HepG2 (cell line): Measurements from ENCODE around the gene FGFR3. TPM values are rescaled to one million over a fixed set of nuclear protein-coding genes. Genes with fewer than 3 reads are reported as not detected.
A peak's percentile ranks its signal among the peaks of the same experiment; 100 is the strongest.

ENCODE experiments used
- ATAC-seq: fragments of 200-7000 bp; cut with Tn5 transposase; 3 replicates; pipeline ENCODE4 v1.9.1; 2020; ENCODE audit warnings: mild to moderate bottlenecking, moderate library complexity
- BruUV-seq: library from RNA; stranded (reverse); fragments of 400-500 nt; replicated peaks from 2 replicates; lab custom pipeline; 2021; lab: Mats Ljungman, UMichigan
- CTCF ChIA-PET: fragments of 300-600 bp; formaldehyde crosslinking; extraction: SDS; loops from one replicate; lab custom pipeline; 2021; ENCODE audit warnings: low total read pairs, inconsistent platforms, low intra/inter-chr PET ratio; lab: Yijun Ruan, JAX
- POLR2A ChIA-PET: fragments of 350-600 bp; sonication (Branson Sonifier 250); formaldehyde crosslinking; loops from one replicate; lab custom pipeline; 2020; ENCODE audit warnings: antibody characterized with exemption, inconsistent platforms; lab: Yijun Ruan, JAX
- DNase-seq: peaks from one replicate; pipeline ENCODE4 v3.0.0-alpha.2; 2015; ENCODE audit warnings: low spot score
- FAIRE-seq: peaks from 3 replicates; lab custom pipeline; 2011; peaks lifted over from hg19 to GRCh38; lab: Jason Lieb, UNC
- H2AFZ ChIP-seq: one replicate; pipeline ENCODE4 v1.6.1; 2011; ENCODE audit warnings: low read length, inconsistent platforms
- H3K27ac ChIP-seq: fragments of 300-600 bp; 3 replicates; pipeline ENCODE4 v1.8.0; 2011; ENCODE audit warnings: mixed run types, mild to moderate bottlenecking, mixed read lengths, low read length, inconsistent platforms; ENCODE audit not compliant: insufficient read depth; ENCODE audit errors: extremely low read length
- H3K27me3 ChIP-seq, 2 experiments: fragments of 200-600 bp in 1 of 2; 2 replicates in 1 of 2; 3 replicates in 1 of 2; pipeline versions ENCODE4 v1.6.0 to v1.8.0; 2011; ENCODE audit warnings: low read length in 2 of 2, mild to moderate bottlenecking in 2 of 2, moderate library complexity in 2 of 2, inconsistent platforms in 1 of 2; ENCODE audit not compliant: insufficient read depth in 2 of 2, control insufficient read depth in 1 of 2
- H3K36me3 ChIP-seq, 2 experiments: fragments of 200-600 bp in 1 of 2; replicated peaks in 1 of 2; 2 replicates in 1 of 2; 3 replicates in 1 of 2; pipeline versions ENCODE4 v1.5.1 to v1.8.0; 2011; ENCODE audit warnings: low read length in 2 of 2, inconsistent platforms in 1 of 2; ENCODE audit not compliant: insufficient read depth in 2 of 2, control insufficient read depth in 1 of 2
- H3K4me1 ChIP-seq: 2 replicates; pipeline ENCODE4 v1.5.1; 2012; ENCODE audit warnings: low read length, inconsistent platforms; ENCODE audit not compliant: insufficient read depth
- H3K4me2 ChIP-seq: 2 replicates; pipeline ENCODE4 v1.6.0; 2011; ENCODE audit warnings: low read depth, low read length, inconsistent platforms
- H3K4me3 ChIP-seq, 3 experiments: fragments of 200-600 bp in 1 of 3; sonication (generic), shearing (Covaris generic) in 1 of 3; replicated peaks in 1 of 3; 2 replicates each; pipeline ENCODE4 v1.5.1; 2011 to 2016; ENCODE audit warnings: low read length in 3 of 3, inconsistent platforms in 2 of 3, low read depth in 2 of 3, mild to moderate bottlenecking in 2 of 3, control low read depth in 1 of 3, mixed read lengths in 1 of 3; ENCODE audit not compliant: insufficient read depth in 1 of 3
- H3K79me2 ChIP-seq: one replicate; pipeline ENCODE4 v1.6.1; 2011; ENCODE audit warnings: low read length, inconsistent platforms; ENCODE audit not compliant: insufficient read depth
- H3K9ac ChIP-seq: 2 replicates; pipeline ENCODE4 v1.6.0; 2011; ENCODE audit warnings: mild to moderate bottlenecking, low read depth, low read length, inconsistent platforms; ENCODE audit not compliant: insufficient read depth
- H3K9me3 ChIP-seq: 2 replicates; pipeline ENCODE4 v1.5.1; 2012; ENCODE audit warnings: mild to moderate bottlenecking, low read length
- H4K20me1 ChIP-seq: 2 replicates; pipeline ENCODE4 v1.6.0; 2011; ENCODE audit warnings: inconsistent platforms, mild to moderate bottlenecking, low read length, moderate library complexity; ENCODE audit not compliant: insufficient read depth
- ARID3A ChIP-seq: IDR thresholded peaks from 2 replicates; pipeline ENCODE4 v1.6.1; 2012; ENCODE audit warnings: low read depth, low read length, improper control_type of control experiment
- FOXC1 ChIP-seq: sonication (generic); formaldehyde crosslinking; IDR thresholded peaks from 2 replicates; pipeline ENCODE4 v1.8.0; 2022; ENCODE audit warnings: mild to moderate bottlenecking, missing genetic modification reagents, borderline replicate concordance
- FOXP4 ChIP-seq: sonication (generic); formaldehyde crosslinking; IDR thresholded peaks from 2 replicates; pipeline ENCODE4 v1.4.0; 2020; ENCODE audit warnings: missing genetic modification reagents
- MAX ChIP-seq: IDR thresholded peaks from 2 replicates; pipeline ENCODE4 v1.6.1; 2012; ENCODE audit warnings: inconsistent platforms
- RXRB ChIP-seq: IDR thresholded peaks from 2 replicates; pipeline ENCODE4 v1.6.1; 2016; ENCODE audit warnings: borderline replicate concordance, missing genetic modification reagents, missing compliant biosample characterization
- SAP130 ChIP-seq: IDR thresholded peaks from 2 replicates; pipeline ENCODE4 v1.6.1; 2016; ENCODE audit warnings: low read depth
- TARDBP ChIP-seq: sonication (generic); formaldehyde crosslinking; IDR thresholded peaks from 2 replicates; pipeline ENCODE4 v1.8.0; 2022; ENCODE audit warnings: mild to moderate bottlenecking, missing genetic modification reagents
- TBL1XR1 ChIP-seq: fragments of 150-350 bp; IDR thresholded peaks from 2 replicates; pipeline ENCODE4 v1.6.1; 2014; ENCODE audit warnings: borderline replicate concordance, low read length; ENCODE audit not compliant: partially characterized antibody
- TBX2 ChIP-seq: sonication (generic); formaldehyde crosslinking; IDR thresholded peaks from 2 replicates; pipeline ENCODE4 v1.5.0; 2020; ENCODE audit warnings: missing genetic modification reagents, mild to moderate bottlenecking, borderline replicate concordance
- ZNF205 ChIP-seq: IDR thresholded peaks from 2 replicates; pipeline ENCODE4 v1.6.1; 2018; ENCODE audit warnings: missing biosample characterization, missing genetic modification reagents
- ZNF558 ChIP-seq: sonication (generic); formaldehyde crosslinking; IDR thresholded peaks from 2 replicates; pipeline ENCODE4 v1.9.0; 2022; ENCODE audit warnings: mild to moderate bottlenecking, missing genetic modification reagents, borderline replicate concordance
- ZNF589 ChIP-seq: sonication (generic); formaldehyde crosslinking; conservative IDR thresholded peaks from 2 replicates; pipeline ENCODE4 v1.8.0; 2022; ENCODE audit warnings: mild to moderate bottlenecking, moderate library complexity, missing genetic modification reagents
- ZNF629 ChIP-seq: sonication (generic); formaldehyde crosslinking; conservative IDR thresholded peaks from 2 replicates; pipeline ENCODE4 v1.5.0; 2020; ENCODE audit warnings: missing genetic modification reagents
- ZNF772 ChIP-seq: sonication (generic); formaldehyde crosslinking; IDR thresholded peaks from 2 replicates; pipeline ENCODE4 v1.5.0; 2020; ENCODE audit warnings: mild to moderate bottlenecking, missing genetic modification reagents
- WGBS: methylation state at CpG from one replicate; pipeline ENCODE4 v1.1.6; 2017; ENCODE audit warnings: low lambda C conversion rate; 5-methylcytosine and 5-hydroxymethylcytosine counted together
- in situ Hi-C: cut with HindIII; loops from 2 replicates; pipeline ENCODE4 v1.10.0; 2017; ENCODE audit warnings: low pct_unique_long_range_greater_than_20kb; ENCODE audit not compliant: extremely low pct_ligation_motif_present
- intact Hi-C: fragments of 100-400 bp; cut with micrococcal nuclease; formaldehyde crosslinking; loops from one replicate; pipeline ENCODE4 v1.10.0; 2022; ENCODE audit not compliant: unreplicated experiment
- polyA plus RNA-seq, 8 experiments: library from polyadenylated mRNA; depleted of rRNA in 3 of 8; stranded (reverse) in 7 of 8; unstranded in 1 of 8; fragments of >200 nt; fragmentation: Illumina TruSeq in 4 of 8; extraction: Trizol in 4 of 8; gene quantifications; 2 replicates each; pipeline versions ENCODE4 v1.2.1 to v1.2.3, GENCODE V29; 2011 to 2016; ENCODE audit warnings: low read depth in 4 of 8, missing spikeins in 1 of 8, mixed read lengths in 1 of 8; ENCODE audit not compliant: insufficient read depth in 1 of 8
- total RNA-seq, 5 experiments: library from RNA; depleted of rRNA; stranded (reverse); fragments of >200 nt; fragmentation: Illumina TruSeq; extraction: Trizol; gene quantifications; 2 replicates each; pipeline ENCODE4 v1.2.3, GENCODE V29; 2016; ENCODE audit warnings: low read depth in 1 of 5
- TF ChIP-seq, protein P1 (sequence below): sonication (generic); formaldehyde crosslinking; IDR thresholded peaks from 2 replicates; pipeline ENCODE4 v1.5.1; 2020; ENCODE audit warnings: mild to moderate bottlenecking, moderate library complexity, missing genetic modification reagents

The FGFR3 gene
- total and polyA plus RNA-seq, 2 of the 13 experiments (the other 11 are each of a cell fraction or from before 2014, with no cell fraction given), result 103 to 109 TPM

DNA sequence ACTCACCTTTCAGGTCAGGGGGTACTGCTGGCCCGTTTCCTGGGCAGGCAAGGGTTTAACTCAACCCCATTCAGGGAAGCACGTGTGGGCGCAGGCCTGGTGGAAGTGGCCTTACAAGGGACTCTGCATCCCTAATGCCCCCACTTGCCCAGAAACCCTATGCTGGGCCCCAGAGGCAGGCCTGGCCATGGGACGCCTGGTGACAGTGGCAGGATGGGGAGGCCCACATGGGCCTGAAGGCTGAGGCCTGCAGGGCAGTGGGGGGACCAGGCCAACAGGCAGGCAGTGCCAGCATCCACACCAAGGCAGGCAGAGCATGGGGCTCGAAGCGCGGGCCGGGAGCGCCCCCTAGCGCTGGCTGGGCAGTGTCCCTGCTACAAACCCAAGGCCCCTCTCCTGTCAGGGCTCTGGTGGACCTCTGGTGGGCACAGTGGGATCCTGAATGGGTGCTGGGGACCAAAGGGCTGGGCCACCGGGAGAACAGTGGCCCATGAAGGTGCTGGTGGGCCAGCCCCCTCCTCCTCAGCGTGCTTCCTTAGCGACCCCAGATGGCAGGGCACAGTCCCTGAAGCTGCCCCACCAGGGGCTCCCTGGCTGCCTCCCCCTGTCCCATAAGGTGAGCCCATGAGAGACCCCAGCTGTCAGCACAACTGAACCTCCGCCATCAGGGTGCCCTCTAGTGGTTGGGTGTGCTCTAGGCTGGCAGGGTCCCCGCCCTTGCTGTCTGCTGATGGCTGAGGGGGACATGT, 16.8 kb downstream of the FGFR3 start:
- intact Hi-C loops (loop anchor here (1.0 to 5.0 kb wide), 5 partner anchors 13 to 87 kb away; no protein-coding TSS in a partner anchor), in situ Hi-C loops (loop anchor here (10.0 kb wide), 1 partner anchor 55 kb away; no protein-coding TSS in a partner anchor)
- ChIA-PET CTCF (interaction anchor here (0.7 to 4.3 kb wide), 17 partner anchors 15 to 116 kb away, joined by 3 to 179 read pairs (median 5); no protein-coding TSS in a partner anchor), POLR2A (interaction anchor here (1.5 to 8.0 kb wide), 7 partner anchors 14 to 64 kb away, joined by 4 to 119 read pairs (median 14); partner anchors contain the start of gene FGFR3)
- Histone ChIP-seq H3K4me2 (no peak overlapping the region), H3K27me3 (no peaks in the 10 kb centered on the region), H3K4me1 (peaks cover 20% of the 10 kb centered on the region), H2AFZ (no peak overlapping the region), H3K4me3 (no peak overlapping the region), H3K9ac (no peak overlapping the region), H4K20me1 (peaks cover 6% of the 10 kb centered on the region; the same call in 1 of the 2 replicates), H3K27ac (peak overlapping the region; percentile 24), H3K79me2 (no peaks in the 10 kb centered on the region), H3K36me3 (peaks cover 14 to 38% of the 10 kb centered on the region in 2 experiments; a peak in 4 of 5 replicates), H3K9me3 (no peaks in the 10 kb centered on the region)
- peak; percentile 87 for ATAC-seq
- DNase-seq, result peak; percentile 86
- BruUV-seq, result no TSS peak
- WGBS, result 0% methylated on average over 3 of the region's 15 CpGs
- FAIRE-seq, result peak; percentile 77
- no peak for TF ChIP-seq TBL1XR1
- TF ChIP-seq ZNF589 (CRISPR knock-in tag), result no peak
- peak; percentile 3; the same call in 1 of the 2 replicates for TF ChIP-seq RXRB (CRISPR knock-in tag)
- TF ChIP-seq ARID3A, result no peak
- TF ChIP-seq ZNF772 (CRISPR knock-in tag), result peak; percentile 89; the same call in 1 of the 2 replicates
- peak; percentile 78 for TF ChIP-seq FOXC1 (CRISPR knock-in tag)
- peak; percentile 54; the same call in 1 of the 2 replicates for TF ChIP-seq ZNF205 (CRISPR knock-in tag)
- TF ChIP-seq ZNF558, result 0 out of 2 replicates have a peak, but pooled peaks have one; percentile 79
- TF ChIP-seq MAX, result peak; percentile 49; the same call in 1 of the 2 replicates
- peak; percentile 68 for TF ChIP-seq SAP130 (CRISPR knock-in tag)
- TF ChIP-seq, protein P1, sequence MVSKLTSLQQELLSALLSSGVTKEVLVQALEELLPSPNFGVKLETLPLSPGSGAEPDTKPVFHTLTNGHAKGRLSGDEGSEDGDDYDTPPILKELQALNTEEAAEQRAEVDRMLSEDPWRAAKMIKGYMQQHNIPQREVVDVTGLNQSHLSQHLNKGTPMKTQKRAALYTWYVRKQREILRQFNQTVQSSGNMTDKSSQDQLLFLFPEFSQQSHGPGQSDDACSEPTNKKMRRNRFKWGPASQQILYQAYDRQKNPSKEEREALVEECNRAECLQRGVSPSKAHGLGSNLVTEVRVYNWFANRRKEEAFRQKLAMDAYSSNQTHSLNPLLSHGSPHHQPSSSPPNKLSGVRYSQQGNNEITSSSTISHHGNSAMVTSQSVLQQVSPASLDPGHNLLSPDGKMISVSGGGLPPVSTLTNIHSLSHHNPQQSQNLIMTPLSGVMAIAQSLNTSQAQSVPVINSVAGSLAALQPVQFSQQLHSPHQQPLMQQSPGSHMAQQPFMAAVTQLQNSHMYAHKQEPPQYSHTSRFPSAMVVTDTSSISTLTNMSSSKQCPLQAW (CRISPR knock-in tag), result peak; percentile 59
- peak; percentile 82; the same call in 1 of the 2 replicates for TF ChIP-seq TBX2 (CRISPR knock-in tag)
- TF ChIP-seq ZNF629 (CRISPR knock-in tag), result peak; percentile 58
- TF ChIP-seq FOXP4, result no peak; the same call in 1 of the 2 replicates
- peak; percentile 81 for TF ChIP-seq TARDBP (CRISPR knock-in tag)
